GM06990 (cell line): ENCODE measurements around the gene DEFB116.
"Not testable (repeated sequence)": the region's sequence is repeated elsewhere in the genome, so short reads cannot be mapped to it uniquely, and the experiment has no call there.

Experiments used
- DNase-seq: peaks from one replicate; pipeline ENCODE4 v3.0.0-alpha.2; 2011; ENCODE audit not compliant: insufficient read length; ENCODE audit errors: extremely low read depth
- H3K27me3 ChIP-seq: replicated peaks from 2 replicates; pipeline ENCODE4 v1.6.0; 2011; ENCODE audit warnings: low read length; ENCODE audit not compliant: control insufficient read depth, insufficient read depth
- H3K36me3 ChIP-seq: 2 replicates; pipeline ENCODE4 v1.5.1; 2011; ENCODE audit warnings: low read length; ENCODE audit not compliant: control insufficient read depth, insufficient read depth
- H3K4me3 ChIP-seq: replicated peaks from 2 replicates; pipeline ENCODE4 v1.5.1; 2011; ENCODE audit warnings: low read depth, mild to moderate bottlenecking, control low read depth, low read length
- CTCF ChIP-seq: IDR thresholded peaks from 2 replicates; pipeline ENCODE4 v1.5.1; 2011; ENCODE audit warnings: low read length, control low read depth, mild to moderate bottlenecking, inconsistent platforms; ENCODE audit not compliant: insufficient read depth, poor library complexity, severe bottlenecking

The DEFB116 gene

GRCh38 chr20:31308535-31309162, at the start of gene DEFB116:
Gene DEFB116 (minus strand): TSS chr20:31308585. CDS start chr20:31308585, 0 bp downstream.
- TF ChIP-seq CTCF: no peak
- H3K36me3 ChIP-seq: no peaks in the 10 kb centered on the region
- H3K27me3 ChIP-seq: no peaks in the 10 kb centered on the region
- no peak within 1 kb of the TSS for H3K4me3 ChIP-seq
- DNase-seq: no peak

GRCh38 chr20:31355981-31356380, 47.6 kb upstream of the DEFB116 start:
- no peak for DNase-seq
- no peak for TF ChIP-seq CTCF
- no peaks in the 10 kb centered on the region for H3K36me3 ChIP-seq

GRCh38 chr20:31341470-31341869, 33.1 kb upstream of the DEFB116 start:
- Histone ChIP-seq H3K36me3 (no peaks in the 10 kb centered on the region), H3K27me3 (no peaks in the 10 kb centered on the region)
- TF ChIP-seq CTCF: no peak

More at GRCh38 chr20:31355981-31356380, 47.6 kb upstream of the DEFB116 start:
- Histone ChIP-seq H3K4me3 (no peak overlapping the region), H3K27me3 (no peaks in the 10 kb centered on the region)

GRCh38 chr20:31330893-31331292, 22.5 kb upstream of the DEFB116 start:
- Histone ChIP-seq H3K4me3 (no peak overlapping the region), H3K36me3 (no peaks in the 10 kb centered on the region), H3K27me3 (no peaks in the 10 kb centered on the region)
- no peak for DNase-seq
- TF ChIP-seq CTCF: no peak

More at GRCh38 chr20:31341470-31341869, 33.1 kb upstream of the DEFB116 start:
- no peak overlapping the region for H3K4me3 ChIP-seq
- DNase-seq: no peak

GRCh38 chr20:31322504-31322903, 14.1 kb upstream of the DEFB116 start:
- Histone ChIP-seq H3K27me3 (no peaks in the 10 kb centered on the region), H3K4me3 (no peak overlapping the region), H3K36me3 (no peaks in the 10 kb centered on the region)
- TF ChIP-seq CTCF: no peak
- no peak for DNase-seq

- H3K27me3 ChIP-seq, H3K4me3 ChIP-seq, H3K36me3 ChIP-seq, DNase-seq: not testable (repeated sequence)
Measured at GRCh38 chr20:31284964-31285363, 23.4 kb downstream of the DEFB116 start.
